CD4-positive, alpha-beta T cell treated with Interleukin-6 at 100 ng/mL for 8 hours (primary cell): ENCODE measurements around the gene CAMK2G.

Source experiments
- DNase-seq: peaks from one replicate; pipeline ENCODE4 v3.0.0-alpha.2; 2020; ENCODE audit warnings: mixed read lengths, low spot score

CAMK2G gene

DNA sequence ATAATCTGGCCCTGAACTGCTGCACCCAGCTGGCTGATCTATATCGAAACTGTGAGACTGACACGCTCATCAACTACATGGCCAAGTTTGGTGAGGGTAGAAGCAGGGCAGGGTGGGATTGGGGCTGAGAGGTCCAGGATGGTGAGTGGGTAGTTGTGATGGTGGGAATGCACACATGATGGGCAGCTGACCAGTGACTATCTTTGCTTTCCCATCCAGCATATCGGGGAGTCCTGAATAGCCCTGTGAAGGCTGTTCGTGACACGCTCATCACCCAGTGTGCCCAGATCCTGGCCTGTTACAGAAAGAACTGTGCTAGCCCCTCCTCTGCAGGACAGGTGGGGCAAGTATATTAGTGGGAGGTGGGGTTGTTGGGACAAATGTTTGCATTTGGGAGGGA lies 105.0 kb downstream of the CAMK2G start:
- no peak for DNase-seq

DNA sequence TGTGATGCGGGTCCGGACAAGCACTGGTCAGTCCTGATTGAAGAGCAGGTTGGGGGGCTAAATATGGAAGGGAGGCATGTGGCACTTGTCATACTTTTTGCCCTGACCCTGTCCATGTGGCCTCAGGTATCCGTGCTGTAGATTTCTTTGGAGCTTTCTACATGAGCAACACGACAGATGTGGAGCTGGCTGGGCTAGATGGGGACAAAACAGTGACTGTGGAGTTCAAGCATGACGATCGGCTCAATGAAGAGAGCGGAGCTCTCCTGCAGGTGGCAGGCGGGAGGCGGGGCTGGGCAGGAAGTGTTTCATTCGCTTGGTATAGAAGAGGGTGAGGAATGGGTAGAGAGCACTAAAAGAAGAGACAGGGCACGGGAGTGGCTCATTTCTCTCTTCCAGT lies 105.5 kb downstream of the CAMK2G start:
- DNase-seq, result peak; percentile 75

DNA sequence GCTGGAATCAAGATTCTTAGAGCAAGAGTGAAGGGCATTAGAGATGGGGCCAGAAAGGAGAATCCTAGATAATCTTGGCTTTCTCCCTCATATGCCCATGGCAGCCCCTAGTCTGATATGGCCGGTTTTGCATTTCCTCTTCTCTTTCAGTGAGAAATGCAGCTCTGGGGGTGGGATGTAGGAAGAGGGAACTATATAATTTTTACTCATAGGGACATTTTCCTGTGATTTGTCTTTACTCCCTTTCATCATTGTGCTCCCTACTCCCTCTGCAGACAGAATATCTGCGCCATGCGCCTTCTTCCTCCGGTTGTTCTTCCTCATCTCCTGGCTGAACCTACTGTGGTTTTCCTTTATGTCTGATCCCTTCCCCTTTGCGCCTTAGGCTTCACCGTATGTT lies 109.3 kb downstream of the CAMK2G start:
- DNase-seq, result no peak

DNA sequence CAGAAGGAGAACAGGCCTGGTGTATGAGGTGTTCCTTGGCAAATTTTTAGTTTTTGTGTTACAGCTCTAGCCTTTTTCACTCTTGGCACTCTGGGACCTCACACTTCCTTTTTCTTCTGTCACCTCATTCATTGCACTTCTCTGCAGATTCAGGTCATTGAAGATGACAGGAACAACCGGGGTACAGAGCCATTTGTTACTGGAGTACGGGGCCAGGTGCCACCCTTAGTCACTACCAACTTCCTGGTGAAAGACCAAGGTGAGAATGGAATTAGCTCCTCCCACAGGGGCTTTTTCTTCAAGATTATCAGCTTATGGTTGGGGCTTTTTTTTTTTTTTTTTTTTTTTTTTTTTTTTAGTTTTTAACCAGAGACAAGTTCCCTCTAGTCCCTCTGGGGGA lies 111.0 kb downstream of the CAMK2G start:
- DNase-seq, result no peak

DNA sequence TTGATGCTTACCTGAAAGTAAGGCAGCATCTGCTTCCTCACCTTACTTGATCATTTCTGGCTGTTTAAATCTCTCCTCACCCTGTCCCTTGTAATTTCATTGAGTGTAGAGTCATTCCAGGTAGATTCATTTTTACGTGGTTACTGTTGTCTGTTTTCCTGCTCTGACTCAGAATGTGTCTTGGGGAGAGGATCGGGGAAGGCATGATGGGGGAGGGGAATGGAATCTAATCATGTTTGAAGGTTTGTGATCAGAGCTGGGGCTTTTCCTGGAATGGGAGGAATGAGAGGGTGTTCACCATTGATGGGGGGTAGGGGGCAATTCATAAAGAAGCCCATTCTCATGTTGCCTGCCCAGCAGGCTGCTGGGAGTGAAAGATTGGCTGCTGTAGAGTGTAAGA lies 111.4 kb downstream of the CAMK2G start:
- no peak for DNase-seq
